HG03045 (cell line): Measurements from ENCODE around the gene CDK5.

Source experiments
- ATAC-seq: cut with Tn5 transposase; IDR thresholded peaks from one replicate; pipeline ENCODE4 v1.9.1; 2021; ENCODE audit warnings: mild to moderate bottlenecking, moderate library complexity; ENCODE audit not compliant: unreplicated experiment

CDK5 gene

GRCh38 chr7:151087245-151088018, 29.7 kb upstream of the CDK5 start:
- ATAC-seq = no peak

- no peak for ATAC-seq
Measured at GRCh38 chr7:151086802-151087244, 29.1 kb upstream of the CDK5 start.

- peak; percentile 48 for ATAC-seq
Measured at GRCh38 chr7:151085691-151086620, 28.3 kb upstream of the CDK5 start, which contains the start of gene AGAP3. AGAP3 (plus strand) TSS chr7:151086475; CDS start chr7:151086742, 267 bp downstream.

GRCh38 chr7:151085329-151085690, 27.6 kb upstream of the CDK5 start:
- no peak for ATAC-seq

DNA sequence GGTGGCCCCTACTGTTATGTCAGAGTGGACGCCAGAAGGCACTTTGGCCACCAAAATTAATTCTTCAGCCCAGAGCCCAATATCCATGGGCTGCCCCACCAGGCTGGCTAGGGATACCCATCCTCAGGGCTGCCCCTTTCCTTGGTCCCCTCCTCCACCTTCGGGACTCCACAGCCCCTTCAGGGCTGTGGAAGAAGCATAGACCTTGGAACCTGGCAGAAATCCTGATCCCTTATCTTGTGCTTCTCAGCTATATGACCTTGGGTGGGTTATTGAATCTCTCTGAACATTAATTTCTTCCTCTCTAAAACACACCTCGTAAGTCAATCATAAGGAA, 26.1 kb upstream of the CDK5 start:
- ATAC-seq = no peak

DNA sequence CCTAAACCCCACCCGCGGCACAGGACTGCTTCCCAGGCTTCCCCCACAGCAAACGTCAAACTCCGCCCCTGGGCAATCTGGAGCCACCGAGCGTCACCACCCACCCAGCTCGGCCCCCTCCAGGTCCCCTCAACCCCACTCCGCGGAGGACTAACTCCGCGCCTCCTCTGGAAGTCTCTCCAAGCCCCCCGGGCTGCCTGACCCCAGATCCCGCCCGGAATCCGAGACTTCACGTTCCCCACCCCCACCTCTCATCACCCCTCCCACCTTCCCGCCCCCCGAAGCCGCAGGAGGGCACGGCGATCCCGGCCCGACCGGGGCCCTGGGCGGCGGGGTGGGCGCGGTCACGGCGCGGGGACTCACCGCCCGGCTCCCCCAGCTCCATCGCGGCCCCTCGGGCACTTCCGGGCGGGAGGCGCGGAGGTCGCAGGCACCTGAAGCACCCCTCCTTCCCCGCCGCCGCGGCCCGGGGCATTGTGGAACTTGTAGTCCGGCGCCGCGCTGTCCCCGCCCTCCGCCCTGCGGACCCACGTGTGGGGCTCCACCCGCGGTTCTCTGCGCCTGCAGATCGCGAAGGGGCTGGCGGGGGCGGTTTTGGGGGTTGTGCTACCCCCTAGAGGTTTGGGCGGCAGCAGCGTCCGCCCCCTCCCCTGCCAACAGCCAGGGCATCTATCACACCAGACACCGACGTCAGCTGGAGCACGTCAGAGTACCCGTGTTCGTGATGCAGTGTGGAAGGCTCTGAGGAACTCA, 25.6 kb upstream of the CDK5 start, which contains the start of gene TMUB1:
Gene TMUB1 (minus strand): TSS at position 423 of the 753 bp plus-strand sequence. CDS start 930 bp downstream, outside the sequence.
- ATAC-seq = peak; percentile 54

DNA sequence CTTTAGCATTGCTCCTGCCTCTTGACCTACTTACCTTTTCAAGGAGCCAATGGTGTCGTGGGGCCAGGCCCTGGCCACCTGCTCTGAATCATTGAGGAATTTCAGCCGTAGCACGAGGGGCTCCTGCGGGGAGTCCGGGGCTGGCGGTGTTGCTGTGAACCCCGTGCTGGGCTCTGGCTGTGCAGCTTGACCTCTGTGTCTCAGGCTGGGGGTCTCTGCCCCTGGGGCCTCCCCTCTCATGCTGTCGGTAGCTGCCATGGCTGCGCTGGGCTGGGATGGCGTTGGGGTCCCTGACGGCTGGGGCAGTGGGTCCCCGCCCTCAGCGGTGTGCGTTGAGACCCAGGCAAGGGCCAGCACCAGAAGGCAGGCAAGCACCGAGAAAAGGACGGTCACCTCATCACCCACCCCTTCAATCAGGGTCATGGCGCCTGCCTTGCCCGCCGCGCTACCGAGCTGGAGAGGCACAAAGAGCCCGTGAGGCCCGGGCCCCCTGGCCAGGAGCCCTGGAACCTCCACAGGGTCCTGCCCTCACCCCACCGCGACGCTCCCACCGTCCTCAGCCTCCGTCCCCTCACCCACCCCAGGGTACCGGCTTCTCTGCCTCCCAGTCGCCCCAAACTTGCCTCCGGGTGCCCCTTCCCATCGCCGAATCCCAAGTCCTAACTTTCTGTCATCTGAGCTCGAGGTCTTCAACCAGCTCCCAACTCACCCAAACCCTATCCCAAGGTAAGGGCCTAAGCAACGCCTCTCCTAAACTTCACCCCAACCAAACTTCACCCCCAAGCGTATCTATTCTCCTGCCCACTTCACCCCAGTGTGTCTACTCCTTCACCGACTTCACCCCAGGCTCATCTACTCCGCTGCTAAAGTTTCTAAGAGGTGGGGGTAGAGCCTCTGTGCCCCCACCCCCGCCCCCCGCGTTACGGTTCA, 24.7 kb upstream of the CDK5 start:
- no peak for ATAC-seq

DNA sequence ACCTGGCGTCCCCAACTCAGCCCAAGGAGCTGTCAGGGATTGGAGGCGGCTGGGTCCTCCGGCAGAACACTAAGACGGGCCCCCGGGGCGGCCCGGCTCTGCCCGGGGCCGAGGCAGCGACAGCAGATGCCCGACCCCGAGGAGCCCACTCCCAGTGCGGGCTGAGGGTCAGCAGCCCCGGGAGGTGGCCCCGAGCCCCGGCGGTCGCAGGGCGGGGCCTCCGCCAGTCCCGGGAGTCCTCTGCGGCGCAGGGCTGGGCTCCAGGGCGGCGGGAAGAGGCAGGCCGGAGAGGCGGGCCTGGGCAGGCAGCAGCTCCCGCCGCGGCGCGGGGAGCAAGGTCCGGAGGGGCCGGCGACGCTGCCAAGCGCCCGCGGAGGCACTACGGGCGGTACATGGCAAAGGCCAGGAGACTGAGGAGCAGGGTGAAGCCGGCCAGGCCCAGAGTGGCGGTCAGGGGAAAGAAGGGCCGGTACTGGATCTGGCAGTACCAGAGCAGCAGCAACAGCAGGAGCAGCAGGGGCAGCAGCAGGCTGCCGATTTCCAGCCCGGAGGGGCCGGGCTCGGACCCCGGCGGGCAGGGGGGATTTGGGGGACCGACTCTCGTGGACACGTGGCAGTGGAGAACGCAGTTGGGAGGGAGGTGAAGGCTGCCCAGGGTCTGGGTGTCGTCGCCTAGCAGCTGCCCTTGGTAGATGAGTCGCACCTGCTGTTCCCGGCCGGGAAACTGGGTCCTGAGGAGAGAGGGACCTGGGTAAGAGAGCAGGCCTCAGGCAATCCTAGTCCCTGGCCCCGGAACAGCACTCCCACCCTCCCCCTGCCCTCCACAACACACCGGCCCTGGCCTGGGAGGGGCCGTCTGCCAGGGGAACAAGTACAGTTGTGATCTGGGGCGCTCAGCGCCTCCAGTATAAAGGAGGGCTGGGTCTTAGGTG, 23.7 kb upstream of the CDK5 start:
- no peak for ATAC-seq

DNA sequence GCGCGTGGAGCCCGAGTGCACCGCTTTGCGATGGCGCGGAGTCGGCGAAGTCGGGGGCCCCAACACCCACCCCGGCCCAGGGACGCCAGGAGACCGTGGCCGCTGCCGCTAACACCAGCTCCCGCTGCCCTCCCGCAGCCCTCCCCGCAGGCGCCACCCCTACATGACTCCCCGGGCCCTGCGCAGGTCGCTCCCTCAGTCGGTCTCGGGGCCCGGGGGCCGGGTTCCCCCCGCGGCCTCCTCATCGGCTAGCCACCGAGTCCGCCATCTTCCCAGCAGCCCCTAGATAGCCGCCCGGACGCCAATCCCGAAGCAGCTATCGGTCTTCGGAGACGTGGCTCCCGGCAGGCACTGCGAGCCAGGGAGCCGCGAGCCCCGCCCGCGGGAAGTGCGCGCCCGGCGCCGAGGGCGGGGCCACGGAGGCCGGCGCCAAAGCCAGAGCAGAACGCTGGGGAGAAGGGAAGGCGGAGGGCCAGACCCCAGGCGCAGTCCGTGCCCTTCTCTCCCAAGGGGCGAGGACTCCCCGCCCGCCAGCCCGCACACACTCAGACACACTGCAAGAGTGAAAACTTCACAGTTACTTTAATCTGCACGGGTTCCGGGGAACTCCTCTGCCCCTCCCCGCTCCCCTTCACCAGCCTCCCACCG, 22.9 kb upstream of the CDK5 start, which contains the start of gene FASTK:
Gene FASTK (minus strand): TSS at position 288 of the 648 bp plus-strand sequence. CDS start 43 bp downstream, at position 245.
- peak; percentile 78 for ATAC-seq

GRCh38 chr7:151080067-151080521, 22.4 kb upstream of the CDK5 start:
- peak; percentile 1 for ATAC-seq

DNA sequence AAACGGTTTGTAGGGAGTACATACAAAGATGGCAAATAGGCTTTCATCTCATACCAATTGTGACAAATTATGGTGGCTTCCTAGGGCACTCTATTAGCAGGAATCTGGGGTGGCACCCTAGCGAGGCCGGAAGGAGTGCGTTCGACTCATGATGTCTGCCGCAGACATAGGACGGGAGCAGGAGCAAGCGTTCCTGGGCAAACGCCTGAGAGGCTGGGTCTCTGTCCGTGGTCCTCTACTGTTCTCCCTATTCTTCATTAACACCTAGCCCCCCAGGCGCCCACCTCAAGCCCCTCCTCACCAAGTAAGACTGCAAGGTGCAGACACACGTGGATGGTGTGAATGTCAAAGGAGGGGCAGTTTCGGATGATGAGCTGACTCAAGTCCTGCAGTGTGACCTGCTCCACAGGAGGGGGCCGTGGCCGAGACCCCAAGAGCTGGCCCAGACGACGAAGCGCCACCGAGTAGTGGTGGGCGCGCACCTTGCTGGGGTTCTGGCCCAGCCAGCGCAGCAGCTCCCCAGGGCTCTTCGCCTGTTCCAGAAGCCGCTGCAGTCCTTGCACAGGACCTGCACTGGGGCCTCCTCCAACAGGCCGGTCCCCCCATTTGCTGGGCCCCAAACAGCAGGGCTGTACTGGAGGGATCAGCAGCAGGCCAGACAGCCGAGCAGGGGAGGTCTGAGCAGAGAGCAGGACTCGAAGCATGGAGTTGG, 21.7 kb upstream of the CDK5 start:
- no peak for ATAC-seq

DNA sequence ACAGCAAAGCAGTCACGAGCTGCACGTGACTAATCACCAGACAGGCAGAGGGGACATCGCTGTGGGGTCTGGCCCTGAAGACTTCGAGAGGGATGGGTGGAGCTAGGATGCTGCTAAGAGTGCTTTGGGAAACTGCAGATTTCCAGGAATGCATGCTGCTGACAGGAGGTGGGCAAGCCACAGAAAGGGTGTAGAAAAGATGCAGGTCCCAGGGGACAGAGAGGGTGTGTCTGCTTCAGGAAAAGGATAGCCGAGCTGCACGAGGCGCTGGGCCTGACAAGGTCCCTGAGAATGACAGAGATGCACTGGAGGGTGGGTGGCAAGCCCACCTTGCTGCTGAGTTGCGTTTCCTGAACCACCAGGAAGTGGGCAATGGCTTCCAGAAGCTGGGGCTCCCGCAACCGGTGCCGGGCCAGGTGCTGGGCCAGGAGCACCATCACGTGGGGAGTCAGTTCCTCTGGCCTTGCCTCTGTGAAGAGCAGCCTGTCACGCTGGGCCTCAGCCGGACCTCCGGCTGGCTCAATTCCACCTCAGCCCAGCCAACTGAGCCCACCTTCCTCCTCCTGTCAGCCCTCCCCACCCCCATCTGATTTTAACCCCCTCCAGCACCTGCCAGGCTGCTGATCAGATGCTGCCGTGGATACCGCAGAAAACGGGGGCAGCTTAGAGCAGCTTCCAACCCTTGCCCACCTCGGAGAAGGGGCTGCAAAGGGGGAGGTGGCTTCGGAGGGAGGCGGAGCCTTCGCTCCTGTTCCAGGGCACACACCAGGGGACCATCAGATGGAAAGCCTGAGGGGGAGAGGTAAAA, 20.7 kb upstream of the CDK5 start:
- no peak for ATAC-seq

DNA sequence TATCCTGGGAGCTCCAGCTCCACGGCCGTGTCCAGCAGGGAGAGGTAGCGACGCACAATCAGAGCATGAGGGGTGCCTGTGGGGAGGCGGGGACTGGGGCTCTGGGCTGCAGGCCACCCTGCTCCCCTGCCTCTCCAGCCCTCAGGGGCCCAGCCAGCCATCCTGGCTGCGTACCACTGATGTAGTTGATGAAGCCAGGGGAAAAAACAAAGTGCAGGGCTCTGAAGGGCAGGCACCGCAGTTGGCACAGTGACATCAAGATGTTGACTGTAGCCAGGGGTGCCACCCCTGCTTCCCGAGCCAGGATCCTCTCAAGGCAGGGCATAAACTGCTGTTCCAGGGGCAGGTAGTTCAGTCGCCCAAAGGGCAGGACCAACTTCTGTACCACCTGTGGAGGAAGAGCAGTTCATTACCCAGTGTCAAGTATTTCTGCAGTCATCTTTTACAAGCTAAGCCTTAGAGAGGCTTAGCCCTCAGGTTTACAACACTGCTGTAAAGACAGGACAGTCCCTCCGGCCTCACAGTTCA, 20.1 kb upstream of the CDK5 start:
- ATAC-seq = no peak

- no peak for ATAC-seq
Measured at GRCh38 chr7:151076863-151077704, 19.4 kb upstream of the CDK5 start.

DNA sequence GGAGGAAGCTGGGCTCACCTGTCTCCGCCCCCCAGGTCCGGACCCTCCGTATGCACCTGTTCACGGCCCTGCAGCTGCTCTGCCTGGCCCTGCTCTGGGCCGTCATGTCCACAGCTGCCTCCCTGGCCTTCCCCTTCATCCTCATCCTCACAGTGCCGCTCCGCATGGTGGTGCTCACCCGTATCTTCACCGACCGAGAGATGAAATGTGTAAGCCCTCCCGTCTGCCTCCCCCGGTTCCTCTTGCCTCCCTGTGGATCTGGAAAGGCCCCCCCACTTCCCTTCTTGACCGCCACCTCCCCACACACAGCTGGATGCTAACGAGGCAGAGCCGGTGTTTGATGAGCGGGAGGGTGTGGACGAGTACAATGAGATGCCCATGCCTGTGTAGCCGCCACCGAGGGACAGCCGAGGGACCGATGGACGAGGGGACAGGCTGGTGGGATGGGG, 18.3 kb upstream of the CDK5 start:
- no peak for ATAC-seq

DNA sequence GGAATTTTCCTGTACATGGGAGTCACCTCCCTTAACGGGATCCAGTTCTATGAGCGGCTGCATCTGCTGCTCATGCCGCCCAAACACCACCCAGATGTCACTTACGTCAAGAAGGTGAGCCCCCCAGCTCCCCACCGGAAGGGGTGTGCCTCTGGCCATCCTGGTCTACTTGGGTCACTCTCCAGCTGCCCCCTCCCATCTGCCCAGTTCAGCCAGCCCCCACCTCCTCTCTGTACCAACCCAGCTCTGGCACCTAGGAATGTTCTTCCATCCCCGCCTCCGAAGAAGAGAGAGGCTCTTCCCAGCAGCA, 17.9 kb upstream of the CDK5 start:
- ATAC-seq = no peak
